GM12878 (cell line): ENCODE data around the gene HMGN3. TPM values are rescaled to one million over a fixed set of nuclear protein-coding genes. Genes with fewer than 3 reads are reported as not detected.
A peak's percentile ranks its signal among the peaks of the same experiment; 100 is the strongest.

ENCODE experiments used
- ATAC-seq: fragments of 200-7000 bp; cut with Tn5 transposase; 3 replicates; pipeline ENCODE4 v1.9.1; 2020; ENCODE audit warnings: mild to moderate bottlenecking, moderate library complexity
- BruUV-seq: library from RNA; stranded (reverse); fragments of 400-500 nt; replicated peaks from 2 replicates; lab custom pipeline; 2021; lab: Mats Ljungman, UMichigan
- CTCF ChIA-PET: fragments of 300-600 bp; sonication (Branson Sonifier 250); formaldehyde crosslinking; extraction: SDS; loops from one replicate; lab custom pipeline; 2021; ENCODE audit warnings: inconsistent platforms; lab: Yijun Ruan, JAX
- POLR2A ChIA-PET: fragments of 350-600 bp; formaldehyde crosslinking; extraction: SDS; loops from one replicate; lab custom pipeline; 2021; ENCODE audit warnings: inconsistent platforms; lab: Charles Lee
- RAD21 ChIA-PET: fragments of 300-600 bp; sonication (Branson Sonifier 250); formaldehyde crosslinking; loops from one replicate; lab custom pipeline; 2023; ENCODE audit warnings: antibody characterized with exemption; ENCODE audit not compliant: unreplicated experiment; lab: Charles Lee
- SMC1A ChIA-PET: fragments of 300-600 bp; sonication (Branson Sonifier 250); formaldehyde crosslinking; loops from one replicate; lab custom pipeline; 2023; ENCODE audit not compliant: unreplicated experiment, uncharacterized antibody; lab: Charles Lee
- DNase-seq: peaks from one replicate; pipeline ENCODE4 v3.0.0-alpha.2; 2011; ENCODE audit warnings: low read depth, low spot score
- FAIRE-seq: peaks from 3 replicates; lab custom pipeline; 2011; peaks lifted over from hg19 to GRCh38; lab: Jason Lieb, UNC
- H2AFZ ChIP-seq: 2 replicates; pipeline ENCODE4 v1.6.0; 2011; ENCODE audit warnings: low read depth, low read length, control low read depth; ENCODE audit not compliant: control insufficient read depth
- H3K27ac ChIP-seq: 2 replicates; pipeline ENCODE4 v1.5.1; 2011; ENCODE audit warnings: control low read depth; ENCODE audit not compliant: control insufficient read depth, insufficient read depth
- H3K27me3 ChIP-seq, 2 experiments: replicated peaks in 1 of 2; 2 replicates each; pipeline versions ENCODE4 v1.6.0 to v1.6.1; 2011; ENCODE audit warnings: low read length in 1 of 2; ENCODE audit not compliant: control insufficient read depth in 2 of 2, insufficient read depth in 2 of 2
- H3K36me3 ChIP-seq, 2 experiments: 2 replicates each; pipeline ENCODE4 v1.5.1; 2011; ENCODE audit warnings: low read length in 1 of 2; ENCODE audit not compliant: control insufficient read depth in 2 of 2, insufficient read depth in 2 of 2
- H3K4me1 ChIP-seq: 2 replicates; pipeline ENCODE4 v1.6.1; 2011; ENCODE audit warnings: mild to moderate bottlenecking, low read length, moderate library complexity, mixed read lengths; ENCODE audit not compliant: control insufficient read depth, insufficient read depth
- H3K4me2 ChIP-seq: 2 replicates; pipeline ENCODE4 v1.6.0; 2011; ENCODE audit warnings: control low read depth; ENCODE audit not compliant: control insufficient read depth, insufficient read depth
- H3K4me3 ChIP-seq: fragments of 200-600 bp; sonication (generic); 2 replicates; pipeline ENCODE4 v1.5.1; 2016
- H3K79me2 ChIP-seq: 2 replicates; pipeline ENCODE4 v1.6.0; 2011; ENCODE audit warnings: low read length; ENCODE audit not compliant: control insufficient read depth, insufficient read depth
- H3K9ac ChIP-seq: 2 replicates; pipeline ENCODE4 v1.8.0; 2011; ENCODE audit warnings: low read length, control low read depth, mixed read lengths; ENCODE audit not compliant: control insufficient read depth, insufficient read depth
- H3K9me3 ChIP-seq: replicated peaks from 3 replicates; pipeline ENCODE4 v1.5.1; 2011; ENCODE audit warnings: mild to moderate bottlenecking, low read length; ENCODE audit not compliant: control insufficient read depth, insufficient read depth
- H4K20me1 ChIP-seq: 2 replicates; pipeline ENCODE4 v1.6.0; 2011; ENCODE audit not compliant: control insufficient read depth, insufficient read depth
- BRCA1 ChIP-seq: IDR thresholded peaks from 2 replicates; pipeline ENCODE4 v1.6.1; 2011; ENCODE audit warnings: low read depth, low read length, improper control_type of control experiment
- CBX3 ChIP-seq: fragments of 200-600 bp; sonication (generic); IDR thresholded peaks from 2 replicates; pipeline ENCODE4 v1.6.1; 2016; ENCODE audit warnings: low read depth, borderline replicate concordance
- CHD2 ChIP-seq: IDR thresholded peaks from 2 replicates; pipeline ENCODE4 v1.6.1; 2011; ENCODE audit warnings: low read depth, low read length, improper control_type of control experiment, borderline replicate concordance
- FOXK2 ChIP-seq: fragments of 450-650 bp; IDR thresholded peaks from 2 replicates; pipeline ENCODE4 v1.6.1; 2017; ENCODE audit warnings: mild to moderate bottlenecking, moderate library complexity
- MXI1 ChIP-seq: fragments of 150-350 bp; IDR thresholded peaks from 2 replicates; pipeline ENCODE4 v1.6.1; 2011; ENCODE audit warnings: low read depth, mild to moderate bottlenecking, inconsistent platforms, low read length, improper control_type of control experiment
- RFX5 ChIP-seq: IDR thresholded peaks from 2 replicates; pipeline ENCODE4 v1.6.1; 2011; ENCODE audit warnings: low read depth, low read length, improper control_type of control experiment
- in situ Hi-C: fragments of 300-500 bp; cut with MboI; formaldehyde crosslinking; loops from 9 replicates; pipeline ENCODE4 v1.14.3; 2018; ENCODE audit warnings: mixed read lengths
- intact Hi-C: fragments of 100-400 bp; cut with micrococcal nuclease; formaldehyde crosslinking; loops from one replicate; pipeline ENCODE4 v1.14.2; 2022; ENCODE audit not compliant: unreplicated experiment
- polyA plus RNA-seq, 11 experiments: library from polyadenylated mRNA; depleted of rRNA in 4 of 11; unstranded in 6 of 11; stranded (reverse) in 5 of 11; fragments of >200 nt; fragmentation: Nextera tagmentation in 4 of 11; fragmentation: Illumina TruSeq in 1 of 11; extraction: Ambion mirVana in 4 of 11; extraction: Trizol in 1 of 11; gene quantifications; 1 replicate in 1 of 11; 2 replicates in 10 of 11; pipeline versions ENCODE4 v1.2.1 to v1.2.3, GENCODE V29; 2011 to 2016; ENCODE audit warnings: inconsistent platforms in 2 of 11, missing spikeins in 2 of 11, low read depth in 1 of 11
- total RNA-seq, 4 experiments: library from RNA; depleted of rRNA in 3 of 4; stranded (reverse); fragments of >200 nt in 3 of 4; fragmentation: Illumina TruSeq in 1 of 4; extraction: Trizol in 1 of 4; gene quantifications; 2 replicates each; pipeline versions ENCODE4 v1.2.1 to v1.2.3, GENCODE V29; 2013 to 2021
- TF ChIP-seq, protein P1 (sequence below): IDR thresholded peaks from 2 replicates; pipeline ENCODE4 v1.6.1; 2012; ENCODE audit warnings: mild to moderate bottlenecking, low read depth, low read length

Gene HMGN3
- total and polyA plus RNA-seq, 10 of the 15 experiments (the other 5 are each of a cell fraction or from before 2014, with no cell fraction given), result 115 to 496 (median 262) TPM

- FAIRE-seq (no peak), DNase-seq (no peak), ATAC-seq (no peak)
- Histone ChIP-seq H4K20me1 (no peaks in the 10 kb centered on the region), H3K4me2 (peak overlapping the region; percentile 72), H3K79me2 (peaks cover 70% of the 10 kb centered on the region), H3K9me3 (peaks cover 4% of the 10 kb centered on the region; the same call in 2 of the 3 replicates), H3K4me3 (peak overlapping the region; percentile 27; the same call in 1 of the 2 replicates), H3K9ac (no peak overlapping the region; the same call in 1 of the 2 replicates), H3K27ac (peak overlapping the region; percentile 43; the same call in 1 of the 2 replicates), H2AFZ (no peak overlapping the region), H3K36me3 (no peaks in the 10 kb centered on the region), H3K27me3 (no peaks in the 10 kb centered on the region), H3K4me1 (no peaks in the 10 kb centered on the region)
- ChIA-PET SMC1A (interaction anchor here (0.6 to 2.4 kb wide), 10 partner anchors 9 to 189 kb away, joined by 3 to 9 read pairs (median 4); no protein-coding TSS in a partner anchor), POLR2A (interaction anchor here (1.0 to 2.0 kb wide), 3 partner anchors 14 to 158 kb away, joined by 4 to 9 read pairs (median 6); partner anchors contain the start of gene PHIP), RAD21 (no interaction called here), CTCF (interaction anchor here (1.4 to 1.7 kb wide), 2 partner anchors 14 to 16 kb away, joined by 3 to 7 read pairs; no protein-coding TSS in a partner anchor)
- in situ Hi-C loops (no loop called here), intact Hi-C loops (loop anchor here (5.0 to 10.0 kb wide), 4 partner anchors 106 to 364 kb away; partner anchors contain the start of gene IRAK1BP1)
- TF ChIP-seq FOXK2 (no peak), CBX3 (no peak), RFX5 (no peak), BRCA1 (no peak), CHD2 (no peak), MXI1 (no peak)
- TF ChIP-seq, protein P1, sequence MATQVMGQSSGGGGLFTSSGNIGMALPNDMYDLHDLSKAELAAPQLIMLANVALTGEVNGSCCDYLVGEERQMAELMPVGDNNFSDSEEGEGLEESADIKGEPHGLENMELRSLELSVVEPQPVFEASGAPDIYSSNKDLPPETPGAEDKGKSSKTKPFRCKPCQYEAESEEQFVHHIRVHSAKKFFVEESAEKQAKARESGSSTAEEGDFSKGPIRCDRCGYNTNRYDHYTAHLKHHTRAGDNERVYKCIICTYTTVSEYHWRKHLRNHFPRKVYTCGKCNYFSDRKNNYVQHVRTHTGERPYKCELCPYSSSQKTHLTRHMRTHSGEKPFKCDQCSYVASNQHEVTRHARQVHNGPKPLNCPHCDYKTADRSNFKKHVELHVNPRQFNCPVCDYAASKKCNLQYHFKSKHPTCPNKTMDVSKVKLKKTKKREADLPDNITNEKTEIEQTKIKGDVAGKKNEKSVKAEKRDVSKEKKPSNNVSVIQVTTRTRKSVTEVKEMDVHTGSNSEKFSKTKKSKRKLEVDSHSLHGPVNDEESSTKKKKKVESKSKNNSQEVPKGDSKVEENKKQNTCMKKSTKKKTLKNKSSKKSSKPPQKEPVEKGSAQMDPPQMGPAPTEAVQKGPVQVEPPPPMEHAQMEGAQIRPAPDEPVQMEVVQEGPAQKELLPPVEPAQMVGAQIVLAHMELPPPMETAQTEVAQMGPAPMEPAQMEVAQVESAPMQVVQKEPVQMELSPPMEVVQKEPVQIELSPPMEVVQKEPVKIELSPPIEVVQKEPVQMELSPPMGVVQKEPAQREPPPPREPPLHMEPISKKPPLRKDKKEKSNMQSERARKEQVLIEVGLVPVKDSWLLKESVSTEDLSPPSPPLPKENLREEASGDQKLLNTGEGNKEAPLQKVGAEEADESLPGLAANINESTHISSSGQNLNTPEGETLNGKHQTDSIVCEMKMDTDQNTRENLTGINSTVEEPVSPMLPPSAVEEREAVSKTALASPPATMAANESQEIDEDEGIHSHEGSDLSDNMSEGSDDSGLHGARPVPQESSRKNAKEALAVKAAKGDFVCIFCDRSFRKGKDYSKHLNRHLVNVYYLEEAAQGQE, result no peak
- no TSS peak for BruUV-seq
Observed at GRCh38 chr6:79231666-79232065, 2.8 kb downstream of the HMGN3 start.
